Bronchial epithelial cell (primary cell): ENCODE results near the gene TRIM36. TPM values are rescaled to one million over a fixed set of nuclear protein-coding genes. Genes with fewer than 3 reads are reported as not detected.

ENCODE experiments used
- DNase-seq: peaks from one replicate; pipeline ENCODE4 v3.0.0-alpha.2; 2010; ENCODE audit warnings: low read depth
- FAIRE-seq: peaks from 2 replicates; lab custom pipeline; 2011; peaks lifted over from hg19 to GRCh38; lab: Jason Lieb, UNC
- H3K27me3 ChIP-seq: 2 replicates; pipeline ENCODE4 v1.5.1; 2011; ENCODE audit warnings: low read length; ENCODE audit not compliant: control insufficient read depth, insufficient read depth
- H3K36me3 ChIP-seq: 2 replicates; pipeline ENCODE4 v1.5.1; 2011; ENCODE audit warnings: low read length; ENCODE audit not compliant: control insufficient read depth, insufficient read depth
- H3K4me3 ChIP-seq: 2 replicates; pipeline ENCODE4 v1.5.1; 2011; ENCODE audit warnings: mild to moderate bottlenecking, low read depth, low read length, control low read depth
- CTCF ChIP-seq: IDR thresholded peaks from 2 replicates; pipeline ENCODE4 v1.5.1; 2011; ENCODE audit warnings: mild to moderate bottlenecking, moderate library complexity, low read length, control low read depth, inconsistent platforms; ENCODE audit not compliant: insufficient read depth, severe bottlenecking
- total RNA-seq: library from RNA; depleted of rRNA; stranded (reverse); fragments of >200 nt; gene quantifications from 2 replicates; pipeline ENCODE4 v1.2.1, GENCODE V29; 2014

TRIM36 gene
- total RNA-seq, 1 donor from 2014 or later, result 0.53 TPM

- H3K36me3 ChIP-seq, result no peaks in the 10 kb centered on the region
- no peaks in the 10 kb centered on the region for H3K27me3 ChIP-seq
- FAIRE-seq (no peak), DNase-seq (no peak)
- no peak for TF ChIP-seq CTCF
- H3K4me3 ChIP-seq, result no peak overlapping the region
Observed at GRCh38 chr5:115126303-115126702, 43.4 kb downstream of the TRIM36 start.

- FAIRE-seq, result no peak
- Histone ChIP-seq H3K4me3 (no peak overlapping the region), H3K36me3 (no peaks in the 10 kb centered on the region), H3K27me3 (no peaks in the 10 kb centered on the region)
- TF ChIP-seq CTCF, result no peak
- no peak for DNase-seq
Observed at GRCh38 chr5:115124741-115125140, 45.0 kb downstream of the TRIM36 start.

- Histone ChIP-seq H3K27me3 (no peaks in the 10 kb centered on the region), H3K4me3 (no peak overlapping the region), H3K36me3 (no peaks in the 10 kb centered on the region)
- no peak for FAIRE-seq
- no peak for TF ChIP-seq CTCF
- no peak for DNase-seq
Observed at GRCh38 chr5:115116001-115116400, 53.7 kb downstream of the TRIM36 start.

- FAIRE-seq, result no peak
- no peak for TF ChIP-seq CTCF
- DNase-seq, result no peak
Observed at GRCh38 chr5:115109840-115110239, 59.9 kb downstream of the TRIM36 start.

GRCh38 chr5:115109356-115109755 is 60.4 kb downstream of the TRIM36 start:
- Histone ChIP-seq H3K36me3 (no peaks in the 10 kb centered on the region), H3K27me3 (peaks cover 1% of the 10 kb centered on the region), H3K4me3 (no peak overlapping the region)
- TF ChIP-seq CTCF, result no peak
- DNase-seq (no peak), FAIRE-seq (no peak)

More at GRCh38 chr5:115109840-115110239, 59.9 kb downstream of the TRIM36 start:
- Histone ChIP-seq H3K27me3 (peaks cover 1% of the 10 kb centered on the region), H3K4me3 (no peak overlapping the region), H3K36me3 (no peaks in the 10 kb centered on the region)

GRCh38 chr5:115100319-115100955 is 69.3 kb downstream of the TRIM36 start:
- peak; percentile 35 for DNase-seq
- no peak for FAIRE-seq
- TF ChIP-seq CTCF, result no peak
- H3K27me3 ChIP-seq, result no peaks in the 10 kb centered on the region
- no peak overlapping the region for H3K4me3 ChIP-seq
- no peaks in the 10 kb centered on the region for H3K36me3 ChIP-seq
